ENCODE results near the gene KIAA1614.

Gene KIAA1614

DNA sequence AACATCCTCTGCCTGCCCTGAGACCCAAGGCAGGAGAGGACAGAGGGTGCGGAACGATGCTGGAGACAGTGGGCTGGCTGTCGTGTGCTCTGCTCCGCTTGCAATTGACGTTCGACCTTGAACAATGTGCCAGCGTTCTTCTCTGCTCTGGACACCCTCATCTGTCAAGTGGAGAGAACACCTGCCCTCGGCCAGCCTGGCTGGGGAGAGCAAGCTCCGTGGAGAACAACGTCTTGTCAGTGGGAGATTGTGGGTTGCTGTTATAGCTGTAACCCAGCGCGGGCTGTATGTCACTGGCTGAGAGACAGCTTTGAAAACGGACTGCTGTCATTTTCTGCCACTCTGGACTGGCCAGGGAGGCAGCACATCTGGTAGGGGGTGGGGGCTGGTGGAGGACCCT lies 14.7 kb downstream of the KIAA1614 start:
- DNase-seq: no peak

- no peak for DNase-seq
Observed at GRCh38 chr1:180927841-180928240, 15.1 kb downstream of the KIAA1614 start.

DNA sequence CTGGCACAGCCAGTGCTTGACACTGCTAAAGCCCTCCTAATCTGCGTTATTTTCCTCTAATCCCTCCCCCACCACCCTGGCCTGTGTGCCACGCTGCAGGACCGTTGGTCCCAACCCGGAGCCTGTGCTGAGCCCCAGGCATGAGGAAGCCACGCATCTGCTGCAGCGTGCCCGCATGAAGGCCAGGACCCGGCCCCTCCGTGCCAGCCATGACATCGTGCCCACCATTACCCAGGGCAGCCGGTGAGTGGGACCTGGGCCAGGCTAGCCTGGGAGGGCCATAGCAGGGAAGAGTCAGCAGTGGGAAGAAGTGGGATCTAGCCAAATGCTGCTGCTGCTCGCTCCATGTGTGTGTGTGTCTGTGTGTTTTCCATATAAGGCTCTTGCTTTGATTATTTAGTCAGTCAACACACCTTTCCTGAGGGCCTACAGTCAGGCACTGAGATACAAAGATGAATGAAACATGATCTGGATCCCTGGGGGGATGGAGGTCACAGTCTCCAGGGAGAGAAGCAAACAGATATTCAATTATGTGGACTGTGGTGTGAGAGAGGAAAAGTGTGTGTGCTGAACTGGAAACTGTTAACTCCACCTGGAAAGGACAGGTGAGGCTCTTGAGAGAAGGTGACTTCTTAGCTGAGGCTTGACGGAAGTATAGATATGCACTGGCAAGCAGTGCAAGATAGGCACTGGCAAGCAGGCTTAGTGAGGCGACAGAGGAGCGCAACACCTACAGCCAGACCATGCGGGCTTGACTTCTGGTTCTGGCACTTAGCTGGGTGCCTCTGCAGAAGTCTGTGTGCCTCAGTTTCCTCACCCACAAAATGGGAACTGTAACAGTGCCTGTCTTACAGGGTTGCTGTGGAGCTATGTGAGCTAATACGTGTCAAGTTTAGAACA lies 15.9 kb downstream of the KIAA1614 start:
- no peak for DNase-seq

GRCh38 chr1:180929389-180929788 lies 16.7 kb downstream of the KIAA1614 start:
- no peak for DNase-seq

GRCh38 chr1:180930687-180931086 lies 18.0 kb downstream of the KIAA1614 start:
- no peak for DNase-seq

DNA sequence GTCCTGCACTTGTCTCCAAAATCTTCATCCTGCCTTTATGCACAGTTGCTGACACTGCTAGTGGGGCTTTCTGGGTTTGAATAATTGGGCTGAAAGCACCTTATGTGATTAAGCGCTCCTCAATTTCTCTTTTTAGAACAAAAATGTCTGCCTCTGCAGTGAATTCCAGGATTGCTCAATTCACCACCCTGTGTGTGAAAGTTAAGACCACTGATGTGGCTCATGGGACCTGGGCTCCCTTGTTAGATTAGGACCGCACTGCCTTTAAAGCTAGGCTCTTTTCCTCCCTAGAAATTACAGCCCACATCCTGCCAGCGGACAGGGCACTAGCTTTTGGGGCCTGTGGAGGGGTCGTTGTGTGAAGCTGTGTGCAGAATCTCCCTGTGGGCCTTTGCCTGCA lies 18.8 kb downstream of the KIAA1614 start:
- no peak for DNase-seq

- DNase-seq: no peak
Observed at GRCh38 chr1:180932378-180932777, 19.7 kb downstream of the KIAA1614 start.

GRCh38 chr1:180933141-180933540 lies 20.4 kb downstream of the KIAA1614 start:
- DNase-seq: no peak

- DNase-seq: no peak
Observed at GRCh38 chr1:180934563-180934962, 21.9 kb downstream of the KIAA1614 start.

- DNase-seq: no peak
Observed at GRCh38 chr1:180935326-180936109, 22.8 kb downstream of the KIAA1614 start.

DNA sequence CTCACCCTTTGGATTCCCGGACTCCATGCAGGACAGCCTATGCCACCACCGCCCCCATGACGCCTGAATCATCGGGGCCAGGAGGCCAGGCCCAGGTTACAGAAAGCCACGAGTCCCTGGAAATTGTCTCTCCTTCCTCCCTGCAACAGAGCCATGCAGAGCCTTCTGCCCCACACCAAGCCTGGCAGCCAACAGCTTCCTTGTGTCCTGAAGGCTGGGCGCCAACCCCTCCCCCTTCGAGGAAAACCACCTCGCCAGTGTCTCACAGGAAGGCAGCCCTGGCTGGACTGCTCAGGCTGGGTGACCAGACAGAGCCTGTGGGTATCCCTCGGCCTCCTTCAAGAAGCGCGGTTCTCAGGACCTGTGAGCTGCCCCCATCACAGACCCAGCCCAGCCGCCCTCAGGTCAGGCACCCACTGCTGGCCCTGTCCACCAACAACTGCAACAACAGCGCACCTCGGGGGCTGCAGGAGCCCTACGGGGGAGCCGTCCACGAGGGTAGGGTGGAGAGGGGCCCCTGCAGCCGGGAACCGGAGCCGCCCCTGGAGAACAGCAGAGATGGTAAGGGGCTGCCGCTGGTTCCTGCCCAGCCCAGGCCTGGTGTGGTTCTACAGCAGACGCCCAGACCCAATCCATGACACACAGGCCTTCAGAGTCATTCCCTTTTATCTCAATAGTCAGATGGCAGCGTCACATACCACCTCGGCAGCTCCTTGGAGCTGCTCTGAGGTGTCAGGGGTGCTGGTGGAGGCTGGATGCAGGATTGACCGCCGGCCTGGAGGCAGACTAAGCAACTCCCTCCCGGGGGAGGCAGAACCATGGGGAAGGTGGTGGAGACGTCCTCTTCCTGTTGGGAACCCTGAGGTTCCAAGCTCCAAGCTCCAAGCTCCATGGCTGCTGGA lies 23.7 kb downstream of the KIAA1614 start:
- DNase-seq: no peak

DNA sequence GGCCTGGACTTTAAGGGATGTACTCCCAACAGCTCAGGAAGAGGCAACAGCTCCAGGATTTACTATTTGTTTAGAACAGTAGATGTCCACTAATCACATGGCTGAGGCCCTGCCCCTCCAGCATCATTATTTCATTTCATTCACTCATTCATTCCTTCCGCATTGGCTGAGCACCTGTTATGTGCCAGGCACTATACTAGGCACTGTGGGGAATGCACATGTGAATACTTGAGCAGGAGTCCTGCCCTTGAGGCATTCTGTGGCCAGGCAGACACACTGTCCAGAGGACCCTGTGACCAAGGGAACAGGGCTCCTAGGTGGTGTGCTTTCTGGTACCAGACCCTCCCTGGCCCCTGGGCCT lies 24.3 kb downstream of the KIAA1614 start:
- no peak for DNase-seq

GRCh38 chr1:180937624-180938225 lies 25.0 kb downstream of the KIAA1614 start:
- no peak for DNase-seq

GRCh38 chr1:180939073-180939710 lies 26.5 kb downstream of the KIAA1614 start:
- DNase-seq: no peak

DNA sequence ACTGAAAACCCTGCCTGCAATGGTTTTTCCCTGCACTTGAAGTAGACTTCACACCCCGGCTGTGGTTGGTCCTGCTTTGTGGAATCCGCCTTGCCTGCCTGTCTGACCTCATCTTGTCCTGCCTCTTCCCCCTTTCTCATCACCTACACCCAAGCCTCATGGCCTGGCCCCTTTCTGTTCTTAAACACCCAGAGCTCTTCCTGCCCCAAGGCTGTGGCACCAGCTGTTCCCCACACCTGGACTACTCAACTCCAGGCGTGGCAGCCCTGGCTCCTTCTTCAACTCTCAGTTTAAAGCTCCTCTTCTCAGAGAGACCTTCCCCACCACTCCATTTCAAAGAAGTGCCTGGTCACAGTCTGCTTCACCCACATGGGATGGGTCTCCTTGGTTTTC lies 27.0 kb downstream of the KIAA1614 start:
- no peak for DNase-seq

GRCh38 chr1:180940445-180940844 lies 27.7 kb downstream of the KIAA1614 start:
- no peak for DNase-seq

DNA sequence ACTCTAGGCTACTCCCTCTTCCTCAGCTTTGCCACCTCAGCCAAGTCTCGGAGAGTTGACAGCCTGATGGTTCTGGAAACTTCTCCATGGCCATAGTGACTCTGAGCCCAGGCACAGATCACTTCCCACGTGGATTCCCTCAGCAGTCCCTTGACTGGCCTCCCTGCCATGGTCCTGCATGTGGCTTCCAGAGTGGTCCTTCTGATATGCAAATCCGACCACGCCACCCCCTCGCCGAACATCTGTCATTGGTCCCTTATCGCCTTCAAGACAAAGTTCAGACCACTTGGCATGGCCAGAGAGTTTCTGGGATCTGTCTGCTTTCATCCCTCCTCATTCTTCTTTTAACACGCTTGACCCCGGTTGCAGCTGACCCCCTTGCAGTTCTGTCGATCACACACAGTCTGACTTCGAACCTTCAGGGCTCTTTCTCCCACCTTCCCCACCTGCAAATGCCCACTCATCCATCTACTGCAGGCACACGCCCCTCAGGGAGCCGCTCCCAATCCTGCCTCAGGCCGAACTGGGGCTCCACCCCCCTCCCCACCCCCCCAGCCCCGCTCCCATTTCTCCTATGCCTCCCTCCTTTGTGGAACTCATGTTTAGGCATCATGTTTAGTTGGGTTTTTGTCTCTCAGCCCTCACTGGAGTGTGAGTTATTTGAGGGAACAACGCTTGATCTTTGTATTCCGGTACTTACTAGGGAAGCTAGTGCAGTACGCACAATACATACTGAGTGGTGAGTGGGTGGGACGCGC lies 29.0 kb downstream of the KIAA1614 start:
- no peak for DNase-seq

DNA sequence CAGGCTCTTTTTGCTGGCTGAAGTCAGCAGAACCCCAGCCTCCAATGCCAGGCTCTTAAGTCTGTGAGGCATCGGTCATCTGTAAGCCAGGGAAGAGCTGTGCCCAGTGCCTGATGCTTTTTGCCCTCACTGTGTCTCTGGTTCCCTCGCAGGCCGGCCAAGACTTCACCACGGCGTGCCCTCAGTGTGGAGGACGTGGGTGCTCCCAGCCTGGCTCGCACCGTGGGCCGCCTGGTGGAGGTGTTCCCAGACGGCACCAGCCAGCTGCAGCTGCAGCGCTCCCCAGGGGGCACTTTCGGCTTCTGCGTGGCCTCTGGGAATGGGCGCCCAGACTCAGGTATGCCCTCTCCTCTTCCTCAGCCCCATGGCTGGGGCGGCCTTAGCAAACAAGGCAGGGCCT lies 32.5 kb downstream of the KIAA1614 start:
- no peak for DNase-seq

DNA sequence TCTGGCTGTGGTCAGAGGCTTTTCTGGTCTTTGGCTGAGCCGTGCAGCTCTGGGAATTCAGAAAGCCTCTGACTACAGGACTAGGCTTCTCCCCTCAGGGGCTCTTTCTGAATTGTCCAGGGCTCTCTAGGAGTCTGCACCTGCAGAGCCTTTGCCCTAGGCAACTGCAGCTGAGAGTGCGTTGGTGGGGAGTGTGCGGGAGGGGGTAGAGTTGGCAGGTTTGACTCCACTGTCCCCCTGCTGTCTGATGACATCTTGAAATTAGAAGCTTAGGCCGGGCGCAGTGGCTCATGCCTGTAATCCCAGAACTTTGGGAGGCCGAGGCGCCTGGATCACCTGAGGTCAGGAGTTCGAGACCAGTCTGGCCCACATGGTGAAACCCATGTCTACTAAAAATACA lies 32.9 kb downstream of the KIAA1614 start:
- DNase-seq: no peak

- DNase-seq: no peak
Observed at GRCh38 chr1:180946056-180946455, 33.4 kb downstream of the KIAA1614 start.
